IMR-90 (cell line): ENCODE measurements around the gene SCAMP1. TPM values are rescaled to one million over a fixed set of nuclear protein-coding genes. Genes with fewer than 3 reads are reported as not detected.

Source experiments
- ATAC-seq: fragments of 200-7000 bp; cut with Tn5 transposase; 2 replicates; pipeline ENCODE4 v1.9.1; 2020; ENCODE audit warnings: low read depth, mild to moderate bottlenecking, moderate library complexity
- BruUV-seq: library from RNA; stranded (reverse); fragments of 400-500 nt; replicated peaks from 2 replicates; lab custom pipeline; 2021; lab: Mats Ljungman, UMichigan
- CTCF ChIA-PET: fragments of 300-600 bp; formaldehyde crosslinking; extraction: SDS; loops from one replicate; lab custom pipeline; 2021; ENCODE audit warnings: antibody characterized with exemption; lab: Yijun Ruan, JAX
- POLR2A ChIA-PET: fragments of 300-600 bp; sonication (Branson Sonifier 250); formaldehyde crosslinking; loops from one replicate; lab custom pipeline; 2022; ENCODE audit warnings: antibody characterized with exemption; ENCODE audit not compliant: unreplicated experiment; lab: Charles Lee
- DNase-seq: peaks from one replicate; pipeline ENCODE4 v3.0.0; 2013
- H2AFZ ChIP-seq: replicated peaks from 2 replicates; pipeline ENCODE3; 2013; ENCODE audit warnings: low read length, mild to moderate bottlenecking; ENCODE audit not compliant: poor library complexity
- H2AK5ac ChIP-seq: 2 replicates; pipeline ENCODE4 v1.6.1; 2013; ENCODE audit warnings: low read depth, low read length, inconsistent platforms
- H2AK9ac ChIP-seq: replicated peaks from 2 replicates; pipeline ENCODE3; 2013; ENCODE audit warnings: mild to moderate bottlenecking, low read depth, low read length, moderate library complexity; ENCODE audit not compliant: poor library complexity
- H2BK120ac ChIP-seq: 2 replicates; pipeline ENCODE4 v1.6.1; 2013; ENCODE audit warnings: low read depth, low read length, inconsistent platforms
- H2BK15ac ChIP-seq: 3 replicates; pipeline ENCODE4 v1.6.1; 2013; ENCODE audit warnings: low read depth, low read length, inconsistent platforms
- H2BK20ac ChIP-seq: 2 replicates; pipeline ENCODE4 v1.6.1; 2013; ENCODE audit warnings: low read depth, mild to moderate bottlenecking, inconsistent platforms, low read length, moderate library complexity
- H2BK5ac ChIP-seq: 2 replicates; pipeline ENCODE4 v1.6.1; 2013; ENCODE audit warnings: mild to moderate bottlenecking, low read depth, low read length, inconsistent platforms; ENCODE audit not compliant: poor library complexity, severe bottlenecking
- H3K14ac ChIP-seq: replicated peaks from 2 replicates; pipeline ENCODE4 v1.6.1; 2013; ENCODE audit warnings: low read depth, low read length, inconsistent platforms
- H3K18ac ChIP-seq: 2 replicates; pipeline ENCODE4 v1.6.1; 2013; ENCODE audit warnings: low read depth, low read length, control low read depth
- H3K23ac ChIP-seq: 2 replicates; pipeline ENCODE4 v1.6.1; 2013; ENCODE audit warnings: low read depth, low read length, inconsistent platforms
- H3K27ac ChIP-seq: 2 replicates; pipeline ENCODE4 v1.5.1; 2013; ENCODE audit warnings: mild to moderate bottlenecking, control low read depth, low read length; ENCODE audit not compliant: insufficient read depth
- H3K27me3 ChIP-seq: 2 replicates; pipeline ENCODE4 v1.6.1; 2013; ENCODE audit warnings: low read length; ENCODE audit not compliant: control insufficient read depth, insufficient read depth
- H3K36me3 ChIP-seq: 2 replicates; pipeline ENCODE4 v1.6.1; 2013; ENCODE audit warnings: low read length, mixed read lengths; ENCODE audit not compliant: control insufficient read depth, insufficient read depth
- H3K4ac ChIP-seq: 2 replicates; pipeline ENCODE4 v1.6.1; 2013; ENCODE audit warnings: low read depth, low read length, inconsistent platforms
- H3K4me1 ChIP-seq: 2 replicates; pipeline ENCODE4 v1.6.1; 2013; ENCODE audit warnings: low read length, mixed read lengths; ENCODE audit not compliant: control insufficient read depth, insufficient read depth
- H3K4me2 ChIP-seq: 2 replicates; pipeline ENCODE4 v1.6.1; 2013; ENCODE audit warnings: low read depth, mild to moderate bottlenecking, control low read depth, low read length, moderate library complexity
- H3K4me3 ChIP-seq: 2 replicates; pipeline ENCODE4 v1.5.1; 2013; ENCODE audit warnings: low read depth, mild to moderate bottlenecking, control low read depth, low read length, moderate library complexity; ENCODE audit not compliant: insufficient read depth
- H3K56ac ChIP-seq: 2 replicates; pipeline ENCODE4 v1.6.1; 2013; ENCODE audit warnings: low read length, inconsistent platforms; ENCODE audit not compliant: insufficient read depth; ENCODE audit errors: extremely low read depth
- H3K79me1 ChIP-seq, 2 experiments: 2 replicates each; pipeline ENCODE4 v1.6.1; 2013; ENCODE audit warnings: low read length in 2 of 2, inconsistent platforms in 1 of 2, low read depth in 1 of 2
- H3K9ac ChIP-seq: 2 replicates; pipeline ENCODE4 v1.6.1; 2013; ENCODE audit warnings: low read depth, low read length, control low read depth
- H3K9me1 ChIP-seq: 2 replicates; pipeline ENCODE4 v1.6.1; 2013; ENCODE audit warnings: low read length, inconsistent platforms; ENCODE audit not compliant: insufficient read depth
- H3K9me3 ChIP-seq: 2 replicates; pipeline ENCODE4 v1.6.1; 2013; ENCODE audit warnings: low read length; ENCODE audit not compliant: control insufficient read depth, insufficient read depth
- H4K20me1 ChIP-seq: 2 replicates; pipeline ENCODE4 v1.6.1; 2013; ENCODE audit warnings: low read length, inconsistent platforms; ENCODE audit not compliant: insufficient read depth
- H4K5ac ChIP-seq: 2 replicates; pipeline ENCODE4 v1.6.1; 2013; ENCODE audit warnings: mild to moderate bottlenecking, low read depth, low read length, control low read depth
- H4K8ac ChIP-seq, 2 experiments: 2 replicates each; pipeline ENCODE4 v1.6.1; 2013; ENCODE audit warnings: low read depth in 2 of 2, low read length in 2 of 2, control low read depth in 1 of 2, inconsistent platforms in 1 of 2
- H4K91ac ChIP-seq: 2 replicates; pipeline ENCODE4 v1.6.1; 2013; ENCODE audit warnings: low read depth, low read length, inconsistent platforms; ENCODE audit not compliant: insufficient read depth
- CEBPB ChIP-seq: IDR thresholded peaks from 2 replicates; pipeline ENCODE4 v1.6.1; 2012; ENCODE audit warnings: low read depth, low read length, improper control_type of control experiment
- CHD1 ChIP-seq: IDR thresholded peaks from 2 replicates; pipeline ENCODE4 v1.6.1; 2012; ENCODE audit warnings: low read depth, low read length, improper control_type of control experiment
- FOS ChIP-seq: fragments of 150-350 bp; IDR thresholded peaks from 2 replicates; pipeline ENCODE4 v1.6.1; 2016; ENCODE audit warnings: low read depth, low read length
- MAFK ChIP-seq: IDR thresholded peaks from 2 replicates; pipeline ENCODE4 v1.6.1; 2012; ENCODE audit warnings: low read depth, low read length, improper control_type of control experiment
- MAZ ChIP-seq: IDR thresholded peaks from 2 replicates; pipeline ENCODE4 v1.6.1; 2012; ENCODE audit warnings: low read depth, mild to moderate bottlenecking, low read length, improper control_type of control experiment, moderate library complexity, borderline replicate concordance
- MXI1 ChIP-seq: IDR thresholded peaks from 2 replicates; pipeline ENCODE4 v1.6.1; 2012; ENCODE audit warnings: low read depth, mild to moderate bottlenecking, low read length, moderate library complexity, borderline replicate concordance
- RFX5 ChIP-seq: IDR thresholded peaks from 2 replicates; pipeline ENCODE4 v1.8.0; 2012; ENCODE audit warnings: low read depth, mild to moderate bottlenecking, low read length, moderate library complexity
- SMC3 ChIP-seq: fragments of 150-350 bp; IDR thresholded peaks from 2 replicates; pipeline ENCODE4 v1.6.1; 2016; ENCODE audit warnings: low read depth, mild to moderate bottlenecking, antibody characterized with exemption, low read length, moderate library complexity
- WGBS, 2 experiments: methylation state at CpG; one replicate each; pipeline versions ENCODE4 v1.1.5 to v1.1.7; 2013; ENCODE audit warnings: missing lambda C conversion rate in 2 of 2; ENCODE audit not compliant: insufficient read length in 1 of 2; ENCODE audit errors: extremely low coverage in 2 of 2; 5-methylcytosine and 5-hydroxymethylcytosine counted together
- dilution Hi-C: fragments of 300-500 bp; cut with HindIII; formaldehyde crosslinking; loops from one replicate; pipeline ENCODE4 v1.14.3; 2018; ENCODE audit warnings: low sequenced_read_pairs; ENCODE audit not compliant: unreplicated experiment
- in situ Hi-C: fragments of 300-500 bp; cut with MboI; formaldehyde crosslinking; loops from 3 replicates; pipeline ENCODE4 v1.14.3; 2019; ENCODE audit warnings: low sequenced_read_pairs, inconsistent platforms, mixed read lengths
- intact Hi-C: fragments of 100-400 bp; cut with micrococcal nuclease; formaldehyde crosslinking; loops from 2 replicates; pipeline ENCODE4 v1.10.0; 2022
- polyA plus RNA-seq, 3 experiments: library from polyadenylated mRNA; depleted of rRNA; stranded (reverse); fragments of >200 nt; gene quantifications; 2 replicates each; pipeline ENCODE4 v1.2.3, GENCODE V29; 2012; ENCODE audit warnings: low replicate concordance in 1 of 3
- total RNA-seq: library from RNA; depleted of rRNA; stranded (reverse); fragments of >200 nt; gene quantifications from 2 replicates; pipeline ENCODE4 v1.2.3, GENCODE V29; 2012
- TF ChIP-seq, protein P1 (sequence below): conservative IDR thresholded peaks from 2 replicates; pipeline ENCODE4 v1.5.1; 2012; ENCODE audit warnings: mild to moderate bottlenecking, low read depth, low read length, improper control_type of control experiment

SCAMP1 gene
- total and polyA plus RNA-seq, 2 of the 4 experiments (the other 2 are of a cell fraction) = 13.5 to 114 TPM

DNA sequence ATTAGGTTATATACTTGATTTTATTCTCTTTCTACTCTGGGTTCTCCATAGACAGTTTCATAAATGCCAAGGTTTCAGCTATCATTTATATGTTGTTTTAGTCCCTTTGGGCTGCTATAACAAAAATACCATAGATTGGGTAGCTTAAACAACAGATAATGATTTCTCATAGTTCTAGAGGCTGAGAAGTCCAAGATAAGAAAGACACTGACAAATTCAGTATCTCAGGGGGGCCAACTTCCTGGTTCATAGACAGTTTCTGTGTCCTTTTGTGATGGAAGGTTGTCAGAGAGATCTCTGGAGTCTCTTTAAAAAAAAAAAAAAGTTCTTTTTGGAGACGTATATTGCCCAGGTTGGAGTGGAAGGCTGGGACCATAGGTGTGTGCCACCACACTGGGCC lies 113.3 kb downstream of the SCAMP1 start:
- peaks cover 3% of the 10 kb centered on the region; the same call in 1 of the 2 replicates for H3K36me3 ChIP-seq
- H4K5ac ChIP-seq = no peak overlapping the region
- no peak overlapping the region for H2BK5ac ChIP-seq
- no peak overlapping the region for H4K8ac ChIP-seq
- H2AK9ac ChIP-seq = no peak overlapping the region
- no peak overlapping the region for H3K14ac ChIP-seq
- no peak overlapping the region for H3K4me2 ChIP-seq
- in situ Hi-C loops (no loop called here), intact Hi-C loops (no loop called here), dilution Hi-C loops (no loop called here)
- POLR2A ChIA-PET = no interaction called here
- DNase-seq (no peak), ATAC-seq (no peak)
- H4K91ac ChIP-seq = no peak overlapping the region
- no peaks in the 10 kb centered on the region; the same call in 1 of the 2 replicates for H3K9me1 ChIP-seq
- H2BK20ac ChIP-seq = no peak overlapping the region
- H3K23ac ChIP-seq = no peak overlapping the region
- BruUV-seq = no TSS peak
- H3K79me1 ChIP-seq = peaks cover 3 to 6% of the 10 kb centered on the region in 2 experiments; a peak in 2 of 4 replicates
- WGBS, 2 experiments = no CpG with 5 or more reads among the region's 1 CpG
- H3K18ac ChIP-seq = no peak overlapping the region
- no peaks in the 10 kb centered on the region for H4K20me1 ChIP-seq
- H3K9me3 ChIP-seq = no peaks in the 10 kb centered on the region
- no peak overlapping the region for H2BK120ac ChIP-seq
- H2AK5ac ChIP-seq = no peak overlapping the region
- no peak overlapping the region for H3K27ac ChIP-seq
- no peak for TF ChIP-seq CHD1
- TF ChIP-seq FOS = no peak
- TF ChIP-seq MAFK = no peak
- no peak for TF ChIP-seq RFX5
- TF ChIP-seq MAZ = no peak
- no peak for TF ChIP-seq SMC3
- TF ChIP-seq, protein P1, sequence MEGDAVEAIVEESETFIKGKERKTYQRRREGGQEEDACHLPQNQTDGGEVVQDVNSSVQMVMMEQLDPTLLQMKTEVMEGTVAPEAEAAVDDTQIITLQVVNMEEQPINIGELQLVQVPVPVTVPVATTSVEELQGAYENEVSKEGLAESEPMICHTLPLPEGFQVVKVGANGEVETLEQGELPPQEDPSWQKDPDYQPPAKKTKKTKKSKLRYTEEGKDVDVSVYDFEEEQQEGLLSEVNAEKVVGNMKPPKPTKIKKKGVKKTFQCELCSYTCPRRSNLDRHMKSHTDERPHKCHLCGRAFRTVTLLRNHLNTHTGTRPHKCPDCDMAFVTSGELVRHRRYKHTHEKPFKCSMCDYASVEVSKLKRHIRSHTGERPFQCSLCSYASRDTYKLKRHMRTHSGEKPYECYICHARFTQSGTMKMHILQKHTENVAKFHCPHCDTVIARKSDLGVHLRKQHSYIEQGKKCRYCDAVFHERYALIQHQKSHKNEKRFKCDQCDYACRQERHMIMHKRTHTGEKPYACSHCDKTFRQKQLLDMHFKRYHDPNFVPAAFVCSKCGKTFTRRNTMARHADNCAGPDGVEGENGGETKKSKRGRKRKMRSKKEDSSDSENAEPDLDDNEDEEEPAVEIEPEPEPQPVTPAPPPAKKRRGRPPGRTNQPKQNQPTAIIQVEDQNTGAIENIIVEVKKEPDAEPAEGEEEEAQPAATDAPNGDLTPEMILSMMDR = no peak
- TF ChIP-seq CEBPB = no peak
- TF ChIP-seq MXI1 = no peak
- H3K4me1 ChIP-seq = no peaks in the 10 kb centered on the region
- H3K9ac ChIP-seq = no peak overlapping the region
- no peak overlapping the region for H3K4ac ChIP-seq
- H3K27me3 ChIP-seq = no peaks in the 10 kb centered on the region
- no peak overlapping the region for H3K56ac ChIP-seq
- CTCF ChIA-PET = no interaction called here
- H3K4me3 ChIP-seq = no peak overlapping the region
- H2AFZ ChIP-seq = no peak overlapping the region
- H2BK15ac ChIP-seq = no peak overlapping the region
